GM10266 (cell line): ENCODE measurements around the gene TPR.

Source experiments
- DNase-seq: peaks from one replicate; pipeline ENCODE4 v3.0.0; 2012; ENCODE audit errors: extremely low spot score
- TF ChIP-seq, protein P1 (sequence below): IDR thresholded peaks from 2 replicates; pipeline ENCODE4 v1.5.1; 2012; ENCODE audit warnings: mild to moderate bottlenecking, low read depth; ENCODE audit not compliant: control insufficient read depth, insufficient read depth; ENCODE audit errors: missing control alignments

Gene TPR

DNA sequence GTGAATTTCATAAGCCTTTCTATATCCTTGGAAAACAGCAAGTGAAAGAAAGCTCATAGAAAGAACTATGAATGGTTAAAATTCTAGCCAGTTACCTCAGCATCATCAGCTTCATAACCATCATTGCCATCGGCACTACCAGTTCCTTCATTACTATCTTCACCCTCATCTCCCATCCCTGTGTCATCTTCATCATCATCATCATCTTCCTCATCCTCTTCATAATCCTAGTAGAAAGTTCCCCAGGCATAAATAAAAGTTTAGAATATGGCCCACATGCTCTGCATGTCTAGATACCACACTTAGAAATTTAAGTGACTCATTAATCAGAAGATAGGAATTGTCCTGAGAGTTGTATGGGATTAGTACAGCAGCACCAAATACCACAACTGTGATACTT lies 49.0 kb downstream of the TPR start:
- DNase-seq, result no peak
- TF ChIP-seq, protein P1, sequence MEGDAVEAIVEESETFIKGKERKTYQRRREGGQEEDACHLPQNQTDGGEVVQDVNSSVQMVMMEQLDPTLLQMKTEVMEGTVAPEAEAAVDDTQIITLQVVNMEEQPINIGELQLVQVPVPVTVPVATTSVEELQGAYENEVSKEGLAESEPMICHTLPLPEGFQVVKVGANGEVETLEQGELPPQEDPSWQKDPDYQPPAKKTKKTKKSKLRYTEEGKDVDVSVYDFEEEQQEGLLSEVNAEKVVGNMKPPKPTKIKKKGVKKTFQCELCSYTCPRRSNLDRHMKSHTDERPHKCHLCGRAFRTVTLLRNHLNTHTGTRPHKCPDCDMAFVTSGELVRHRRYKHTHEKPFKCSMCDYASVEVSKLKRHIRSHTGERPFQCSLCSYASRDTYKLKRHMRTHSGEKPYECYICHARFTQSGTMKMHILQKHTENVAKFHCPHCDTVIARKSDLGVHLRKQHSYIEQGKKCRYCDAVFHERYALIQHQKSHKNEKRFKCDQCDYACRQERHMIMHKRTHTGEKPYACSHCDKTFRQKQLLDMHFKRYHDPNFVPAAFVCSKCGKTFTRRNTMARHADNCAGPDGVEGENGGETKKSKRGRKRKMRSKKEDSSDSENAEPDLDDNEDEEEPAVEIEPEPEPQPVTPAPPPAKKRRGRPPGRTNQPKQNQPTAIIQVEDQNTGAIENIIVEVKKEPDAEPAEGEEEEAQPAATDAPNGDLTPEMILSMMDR, result no peak

- TF ChIP-seq, protein P1, result no peak
- DNase-seq, result no peak
Measured at GRCh38 chr1:186325239-186325638, 49.8 kb downstream of the TPR start.

DNA sequence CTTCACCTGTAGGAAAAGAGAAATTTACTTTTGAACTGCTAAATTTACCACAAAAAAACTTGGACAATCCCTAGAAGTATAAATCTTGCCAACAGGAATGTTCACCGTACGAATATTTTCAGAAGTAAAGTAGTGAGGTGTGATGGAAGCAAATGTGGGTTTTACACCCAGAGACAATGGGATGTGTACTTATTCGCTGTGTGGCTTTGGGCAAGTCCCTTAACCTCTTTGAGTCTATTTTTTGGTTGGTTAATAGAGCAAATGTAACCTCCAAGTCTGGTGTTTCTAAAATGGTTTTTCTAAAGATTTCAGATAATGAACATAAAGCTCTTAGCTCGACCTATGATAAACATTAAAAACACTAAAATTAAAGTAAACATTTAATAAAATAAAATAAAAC lies 51.2 kb downstream of the TPR start:
- TF ChIP-seq, protein P1, result no peak

GRCh38 chr1:186315570-186315969 lies 59.5 kb downstream of the TPR start:
- DNase-seq, result no peak
- TF ChIP-seq, protein P1, result no peak

More for the DNA sequence above, 51.2 kb downstream of the TPR start:
- DNase-seq, result no peak

GRCh38 chr1:186311375-186312051 lies 63.5 kb downstream of the TPR start:
- TF ChIP-seq, protein P1, result no peak
- no peak for DNase-seq

GRCh38 chr1:186310307-186310706 lies 64.7 kb downstream of the TPR start:
- TF ChIP-seq, protein P1, result no peak
- DNase-seq, result no peak

- DNase-seq, result no peak
- TF ChIP-seq, protein P1, result no peak
Measured at GRCh38 chr1:186308264-186309060, 66.6 kb downstream of the TPR start.
